Activated naive CD8-positive, alpha-beta T cell treated with anti-CD3 and anti-CD28 coated beads, Interleukin-2, amount 50 U/mL, for 24 hours (primary cell): ENCODE measurements around the gene CHMP4B.

Experiments
- ATAC-seq: fragments of 150-1000 bp; cut with Tn5 transposase; one replicate; pipeline ENCODE4 v1.10.0; 2021
- DNase-seq: peaks from one replicate; pipeline ENCODE4 v3.0.0; 2021
- H3K27ac Mint-ChIP-seq: one replicate; pipeline ENCODE4 v1.8.0; 2021; ENCODE audit warnings: mild to moderate bottlenecking, mixed read lengths
- H3K27me3 Mint-ChIP-seq: one replicate; pipeline ENCODE4 v1.8.0; 2021; ENCODE audit warnings: mixed read lengths
- H3K36me3 Mint-ChIP-seq: one replicate; pipeline ENCODE4 v1.8.0; 2021; ENCODE audit warnings: low read depth, mixed read lengths
- H3K4me1 Mint-ChIP-seq: one replicate; pipeline ENCODE4 v1.8.0; 2021; ENCODE audit warnings: mixed read lengths
- H3K4me3 Mint-ChIP-seq: one replicate; pipeline ENCODE4 v1.8.0; 2021; ENCODE audit warnings: mild to moderate bottlenecking, moderate library complexity, mixed read lengths
- H3K9me3 Mint-ChIP-seq: one replicate; pipeline ENCODE4 v1.8.0; 2021; ENCODE audit warnings: mixed read lengths

Gene CHMP4B

DNA sequence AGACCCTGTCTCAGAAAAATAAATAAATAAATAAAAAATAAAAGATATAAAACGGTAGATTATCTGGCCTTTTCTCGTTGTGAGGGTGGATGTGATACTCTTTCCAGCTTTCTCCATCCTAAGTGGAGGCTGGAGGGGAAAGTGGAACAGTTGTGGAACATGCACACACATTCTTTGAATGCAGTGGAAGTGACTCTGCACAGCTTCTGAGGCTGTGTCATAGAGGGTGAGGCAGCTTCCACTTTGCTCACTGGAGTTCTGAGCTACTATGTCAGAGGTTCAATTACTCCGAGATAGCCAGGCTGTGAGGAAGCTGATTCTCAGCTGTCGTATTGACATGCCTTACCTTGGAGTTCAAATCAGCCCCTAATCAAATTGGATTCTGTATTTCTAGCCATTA lies 82.2 kb downstream of the CHMP4B start:
- Mint-ChIP-seq H3K36me3 (no peaks in the 10 kb centered on the region), H3K9me3 (no peaks in the 10 kb centered on the region), H3K27ac (no peak overlapping the region), H3K4me1 (no peaks in the 10 kb centered on the region), H3K4me3 (no peak overlapping the region), H3K27me3 (peaks cover 15% of the 10 kb centered on the region)
- ATAC-seq: no peak
- no peak for DNase-seq

GRCh38 chr20:33894798-33895197 lies 83.7 kb downstream of the CHMP4B start:
- no peaks in the 10 kb centered on the region for H3K36me3 Mint-ChIP-seq
- ATAC-seq (no peak), DNase-seq (no peak)
- H3K27ac Mint-ChIP-seq: no peak overlapping the region
- no peaks in the 10 kb centered on the region for H3K9me3 Mint-ChIP-seq
- H3K4me1 Mint-ChIP-seq: no peaks in the 10 kb centered on the region
- peaks cover 16% of the 10 kb centered on the region for H3K27me3 Mint-ChIP-seq
- no peak overlapping the region for H3K4me3 Mint-ChIP-seq

DNA sequence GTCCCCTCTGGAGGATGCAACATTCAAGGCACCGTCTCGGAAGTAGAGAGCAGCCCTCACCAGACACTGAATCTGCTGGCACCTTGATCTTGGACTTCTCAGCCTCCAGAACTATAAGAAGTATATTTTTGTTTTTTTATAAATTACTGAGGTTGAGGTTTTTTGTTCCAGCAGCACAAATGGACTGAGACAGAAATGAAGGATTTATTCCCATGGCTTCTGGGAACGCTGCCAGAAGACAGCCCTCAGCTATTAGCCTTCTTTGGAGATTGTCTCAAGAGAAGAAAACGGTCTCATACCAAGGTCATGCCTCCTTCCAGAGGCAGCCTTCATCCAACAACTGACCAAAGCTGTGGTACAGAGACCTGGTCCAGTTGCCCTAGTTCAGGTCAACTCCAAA lies 85.4 kb downstream of the CHMP4B start:
- ATAC-seq: no peak
- H3K27ac Mint-ChIP-seq: no peak overlapping the region
- H3K4me3 Mint-ChIP-seq: no peak overlapping the region
- no peaks in the 10 kb centered on the region for H3K4me1 Mint-ChIP-seq
- H3K27me3 Mint-ChIP-seq: peaks cover 16% of the 10 kb centered on the region
- H3K36me3 Mint-ChIP-seq: no peaks in the 10 kb centered on the region
- DNase-seq: no peak
- no peaks in the 10 kb centered on the region for H3K9me3 Mint-ChIP-seq

GRCh38 chr20:33897313-33897912 lies 86.3 kb downstream of the CHMP4B start:
- ATAC-seq: no peak
- Mint-ChIP-seq H3K36me3 (no peaks in the 10 kb centered on the region), H3K27me3 (peaks cover 20% of the 10 kb centered on the region), H3K27ac (no peak overlapping the region), H3K9me3 (no peaks in the 10 kb centered on the region), H3K4me1 (no peaks in the 10 kb centered on the region), H3K4me3 (no peak overlapping the region)
- DNase-seq: no peak

DNA sequence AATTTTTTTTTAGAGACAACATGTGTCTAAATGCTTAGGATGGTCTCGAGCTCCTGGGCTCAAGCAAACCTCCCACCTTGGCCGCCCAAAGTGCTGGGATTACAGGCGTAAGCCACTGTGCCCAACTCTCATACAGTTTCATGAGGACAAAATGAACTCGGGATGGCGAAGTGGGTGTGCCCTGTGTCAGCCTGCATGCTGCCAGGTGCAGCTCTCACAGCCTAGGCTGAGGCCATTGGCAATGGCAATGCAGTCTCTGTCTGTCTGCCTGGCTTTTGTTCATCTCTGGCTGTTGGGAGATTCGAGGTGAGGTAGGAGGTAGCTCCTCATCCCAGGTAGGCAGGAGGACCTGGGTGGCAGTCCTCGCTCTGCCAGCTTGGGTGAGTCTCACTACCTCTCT lies 88.0 kb downstream of the CHMP4B start:
- H3K36me3 Mint-ChIP-seq: no peaks in the 10 kb centered on the region
- no peak overlapping the region for H3K4me3 Mint-ChIP-seq
- no peaks in the 10 kb centered on the region for H3K4me1 Mint-ChIP-seq
- H3K27ac Mint-ChIP-seq: no peak overlapping the region
- no peaks in the 10 kb centered on the region for H3K9me3 Mint-ChIP-seq
- no peak for ATAC-seq
- peaks cover 19% of the 10 kb centered on the region for H3K27me3 Mint-ChIP-seq
- no peak for DNase-seq

DNA sequence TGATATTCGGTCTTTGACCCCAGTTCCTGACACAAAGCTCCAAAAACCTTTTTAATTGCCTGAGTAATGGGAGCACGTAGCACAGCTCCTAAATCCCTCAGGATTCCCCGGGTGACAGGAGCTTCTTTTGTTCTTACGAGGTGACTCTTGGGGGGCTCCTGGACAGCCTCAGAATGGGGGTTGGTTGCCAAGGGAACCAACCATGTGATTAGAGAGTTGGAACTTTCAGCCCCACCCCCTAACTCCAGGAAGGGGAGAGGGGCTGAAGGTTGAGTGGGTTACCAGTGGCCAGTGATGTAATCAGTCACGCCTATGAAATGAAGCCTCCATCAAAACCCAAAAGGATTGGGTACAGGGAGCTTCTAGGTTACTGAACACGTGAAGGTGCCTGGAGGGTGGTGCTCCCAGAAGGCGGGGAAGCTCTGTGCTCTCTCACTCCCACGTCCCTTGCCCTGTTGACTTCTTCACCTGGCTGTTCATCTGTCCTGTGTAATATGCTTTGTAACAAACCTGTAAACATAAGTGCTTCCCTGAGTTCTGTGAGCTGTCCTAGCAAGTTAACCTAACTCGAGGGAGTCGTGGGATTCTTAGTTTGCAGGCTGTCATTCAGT lies 89.5 kb downstream of the CHMP4B start:
- H3K27ac Mint-ChIP-seq: no peak overlapping the region
- ATAC-seq (no peak), DNase-seq (no peak)
- no peaks in the 10 kb centered on the region for H3K36me3 Mint-ChIP-seq
- H3K9me3 Mint-ChIP-seq: no peaks in the 10 kb centered on the region
- H3K4me1 Mint-ChIP-seq: no peaks in the 10 kb centered on the region
- H3K27me3 Mint-ChIP-seq: peaks cover 18% of the 10 kb centered on the region
- H3K4me3 Mint-ChIP-seq: no peak overlapping the region

DNA sequence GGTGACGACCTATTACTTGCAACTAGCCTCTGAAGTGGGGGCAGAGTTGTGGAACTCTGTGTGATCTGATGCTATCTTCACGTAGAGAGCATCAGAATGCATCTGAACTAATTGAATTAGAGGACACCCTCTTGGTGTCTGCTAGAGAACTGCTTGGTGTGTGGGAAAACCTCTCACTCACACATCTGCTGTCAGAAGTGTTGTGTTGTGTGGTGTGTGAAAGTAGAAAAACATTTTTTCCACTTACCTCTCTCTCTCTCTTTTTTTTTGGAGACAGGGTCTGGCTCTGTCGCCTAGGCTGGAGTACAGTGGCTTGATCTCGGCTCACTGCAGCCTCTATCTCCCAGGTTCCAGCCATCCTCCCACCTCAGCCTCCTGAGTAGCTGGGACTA lies 90.0 kb downstream of the CHMP4B start:
- no peak for ATAC-seq
- no peak overlapping the region for H3K27ac Mint-ChIP-seq

GRCh38 chr20:33902011-33902410 lies 90.9 kb downstream of the CHMP4B start:
- no peak for ATAC-seq
- H3K4me3 Mint-ChIP-seq: no peak overlapping the region
- H3K27ac Mint-ChIP-seq: no peak overlapping the region
- peaks cover 14% of the 10 kb centered on the region for H3K27me3 Mint-ChIP-seq
- no peaks in the 10 kb centered on the region for H3K9me3 Mint-ChIP-seq
- DNase-seq: no peak
- H3K4me1 Mint-ChIP-seq: no peaks in the 10 kb centered on the region
- H3K36me3 Mint-ChIP-seq: no peaks in the 10 kb centered on the region

More for the DNA sequence above, 90.0 kb downstream of the CHMP4B start:
- H3K4me3 Mint-ChIP-seq: no peak overlapping the region
- no peaks in the 10 kb centered on the region for H3K36me3 Mint-ChIP-seq
- H3K4me1 Mint-ChIP-seq: no peaks in the 10 kb centered on the region
- H3K27me3 Mint-ChIP-seq: peaks cover 18% of the 10 kb centered on the region
- no peak for DNase-seq
- no peaks in the 10 kb centered on the region for H3K9me3 Mint-ChIP-seq
